Stimulated activated CD4-positive, alpha-beta T cell treated with anti-CD3 and anti-CD28 coated beads, Interleukin-2, amount 100 ng/mL, for 48 hours (primary cell): ENCODE data around the gene ZNF318.
"Not testable (repeated sequence)": the region's sequence is repeated elsewhere in the genome, so short reads cannot be mapped to it uniquely, and the experiment has no call there.

ENCODE experiments used
- DNase-seq, 2 donors: peaks; one replicate each; pipeline ENCODE4 v3.0.0-alpha.2; 2020

ZNF318 gene

GRCh38 chr6:43380858-43381257 lies 11.4 kb upstream of the ZNF318 start:
- DNase-seq = not testable (repeated sequence)

GRCh38 chr6:43378631-43379030 lies 9.2 kb upstream of the ZNF318 start:
- no peak for DNase-seq

GRCh38 chr6:43377710-43378229 lies 8.3 kb upstream of the ZNF318 start:
- DNase-seq = no peak

- peak in 1 of 2 donors; percentile 32 for DNase-seq
Observed at GRCh38 chr6:43376551-43376981, 7.1 kb upstream of the ZNF318 start.

- no peak for DNase-seq
Observed at GRCh38 chr6:43375693-43376092, 6.2 kb upstream of the ZNF318 start.

- DNase-seq = no peak
Observed at GRCh38 chr6:43373252-43373875, 3.9 kb upstream of the ZNF318 start.

GRCh38 chr6:43370003-43370580 lies 645 bp upstream of the ZNF318 start:
- not testable (repeated sequence) for DNase-seq

- peak in 1 of 2 donors; percentile 5 for DNase-seq
Observed at GRCh38 chr6:43368259-43369160, 937 bp downstream of the ZNF318 start.

GRCh38 chr6:43367245-43367984 lies 2.0 kb downstream of the ZNF318 start:
- no peak for DNase-seq

GRCh38 chr6:43361269-43361668 lies 8.2 kb downstream of the ZNF318 start:
- no peak for DNase-seq

- no peak for DNase-seq
Observed at GRCh38 chr6:43359831-43360230, 9.6 kb downstream of the ZNF318 start.

GRCh38 chr6:43359381-43359780 lies 10.1 kb downstream of the ZNF318 start:
- no peak for DNase-seq

GRCh38 chr6:43355862-43356590 lies 13.4 kb downstream of the ZNF318 start:
- no peak for DNase-seq

- not testable (repeated sequence) for DNase-seq
Observed at GRCh38 chr6:43351951-43352350, 17.5 kb downstream of the ZNF318 start.

- no peak for DNase-seq
Observed at GRCh38 chr6:43347444-43347843, 22.0 kb downstream of the ZNF318 start.

GRCh38 chr6:43347021-43347420 lies 22.4 kb downstream of the ZNF318 start:
- no peak for DNase-seq

GRCh38 chr6:43346243-43346642 lies 23.2 kb downstream of the ZNF318 start:
- DNase-seq = not testable (repeated sequence)

GRCh38 chr6:43339168-43339567 lies 30.3 kb downstream of the ZNF318 start:
- DNase-seq = no peak

- no peak for DNase-seq
Observed at GRCh38 chr6:43338243-43338642, 31.2 kb downstream of the ZNF318 start.

- DNase-seq = no peak
Observed at GRCh38 chr6:43336382-43336781, 33.1 kb downstream of the ZNF318 start.

- no peak for DNase-seq
Observed at GRCh38 chr6:43335469-43335868, 34.0 kb downstream of the ZNF318 start.

- DNase-seq = no peak
Observed at GRCh38 chr6:43334466-43335095, 34.9 kb downstream of the ZNF318 start.
